IMR-90 (cell line): ENCODE measurements around the gene KIRREL2.

Experiments
- BHLHE40 ChIP-seq: fragments of 150-350 bp; IDR thresholded peaks from 2 replicates; pipeline ENCODE4 v1.6.1; 2016; ENCODE audit warnings: mild to moderate bottlenecking, low read depth, low read length
- CTCF ChIP-seq: conservative IDR thresholded peaks from 2 replicates; pipeline ENCODE4 v1.5.1; 2012; ENCODE audit warnings: mild to moderate bottlenecking, low read depth, low read length, improper control_type of control experiment
- POLR2A ChIP-seq: IDR thresholded peaks from 2 replicates; pipeline ENCODE4 v1.6.1; 2012; ENCODE audit warnings: mild to moderate bottlenecking, low read depth, low read length

DNA sequence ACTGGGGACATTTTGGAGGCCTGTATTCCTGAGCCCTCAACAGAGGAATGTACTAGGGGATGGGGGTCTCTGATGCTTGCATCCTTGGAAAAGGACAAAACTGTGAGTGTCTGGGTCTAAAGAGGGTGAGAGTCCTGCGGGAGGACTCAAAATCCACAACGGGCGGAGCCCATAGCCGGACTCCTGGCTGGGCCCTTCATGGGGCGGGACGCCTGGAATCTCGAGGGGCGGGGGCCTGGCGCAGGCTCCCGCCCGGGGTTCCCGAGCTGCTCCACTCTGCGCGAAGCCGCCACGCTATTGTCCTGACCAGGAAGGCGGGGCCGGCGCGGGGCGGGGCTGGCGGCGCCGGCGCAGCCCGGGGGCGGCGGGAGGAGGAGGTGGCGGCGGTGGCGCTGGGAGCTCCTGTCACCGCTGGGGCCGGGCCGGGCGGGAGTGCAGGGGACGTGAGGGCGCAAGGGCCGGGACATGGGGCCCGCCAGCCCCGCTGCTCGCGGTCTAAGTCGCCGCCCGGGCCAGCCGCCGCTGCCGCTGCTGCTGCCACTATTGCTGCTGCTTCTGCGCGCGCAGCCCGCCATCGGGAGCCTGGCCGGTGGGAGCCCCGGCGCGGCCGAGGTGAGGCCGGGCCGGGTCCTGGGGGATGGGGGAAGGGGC lies 11.6 kb downstream of the KIRREL2 start, which contains the start of gene APLP1:
- TF ChIP-seq POLR2A (no peak), CTCF (no peak), BHLHE40 (no peak)
